Measurements from ENCODE around the gene ZNF827.

Gene ZNF827

GRCh38 chr4:145935253-145936141 lies 3.1 kb downstream of the ZNF827 start:
- peak overlapping the region; percentile 37 to 86 (median 66) for H3K4me3 ChIP-seq
- peak overlapping the region in 20 of 21 experiments; percentile 61 to 95 (median 91) for H3K27ac ChIP-seq

GRCh38 chr4:145934434-145935047 lies 4.1 kb downstream of the ZNF827 start:
- H3K27ac ChIP-seq = peak overlapping the region in 4 of 21 experiments; percentile 2 to 92 (median 20)
- no peak overlapping the region for H3K4me3 ChIP-seq

- H3K27ac ChIP-seq = no peak overlapping the region
Observed at GRCh38 chr4:145933134-145933533, 5.5 kb downstream of the ZNF827 start.

DNA sequence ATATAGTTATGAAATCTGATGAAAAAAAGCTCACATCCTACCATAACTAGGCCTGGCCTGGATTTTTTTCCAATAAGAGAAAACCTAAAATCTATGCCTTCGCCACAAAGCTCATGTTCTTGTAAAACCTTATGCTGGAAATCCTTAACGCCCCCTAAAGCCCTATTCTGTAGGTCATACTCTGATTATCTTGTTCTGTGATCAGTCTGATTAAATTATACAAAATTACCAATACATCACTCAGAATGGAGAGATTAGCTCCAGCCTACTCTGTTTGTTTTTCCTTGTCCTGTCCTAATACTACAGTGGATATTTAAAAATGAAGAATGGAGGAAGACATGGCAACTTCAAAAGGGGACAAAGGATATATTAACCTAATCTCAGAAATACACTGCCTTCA lies 7.2 kb downstream of the ZNF827 start:
- Histone ChIP-seq H3K4me3 (no peak overlapping the region), H3K27ac (no peak overlapping the region)

More at GRCh38 chr4:145933134-145933533, 5.5 kb downstream of the ZNF827 start:
- no peak overlapping the region for H3K4me3 ChIP-seq

GRCh38 chr4:145930592-145930991 lies 8.0 kb downstream of the ZNF827 start:
- peak overlapping the region in 1 of 21 experiments; percentile 34 for H3K27ac ChIP-seq
- H3K4me3 ChIP-seq = no peak overlapping the region

DNA sequence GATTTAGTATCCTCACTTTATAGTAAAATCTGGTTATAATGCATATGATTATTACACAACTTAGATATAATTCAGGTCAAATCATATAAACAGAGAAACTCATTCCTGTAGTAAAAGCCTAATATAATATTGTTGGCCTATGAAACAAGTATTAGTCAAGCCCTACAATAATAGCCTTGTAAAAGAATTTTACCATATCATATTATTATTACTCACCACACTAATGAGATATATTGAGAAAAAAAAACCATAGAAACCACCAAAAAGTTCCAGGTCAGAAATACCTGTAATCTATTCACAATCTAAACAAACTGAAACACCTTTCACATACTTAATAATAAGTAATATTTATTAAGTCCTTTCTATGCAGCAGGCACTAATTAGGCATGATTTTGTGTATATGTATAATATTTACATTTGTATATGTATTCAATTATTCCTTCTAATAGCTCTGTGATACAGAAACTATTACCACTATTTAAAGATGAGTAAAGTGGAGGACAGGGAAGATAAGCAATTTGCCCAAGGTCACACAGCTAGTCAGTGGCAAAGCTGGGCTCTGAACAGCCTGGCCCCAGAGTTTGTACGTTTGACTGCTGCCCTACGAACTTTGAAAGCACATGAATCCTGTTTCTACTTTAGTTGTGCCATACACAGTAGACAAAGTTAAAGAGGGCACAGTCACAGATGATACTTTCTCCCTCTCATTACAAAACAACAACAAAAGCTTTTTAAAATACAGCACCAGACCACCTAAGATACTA lies 9.0 kb downstream of the ZNF827 start:
- Histone ChIP-seq H3K4me3 (no peak overlapping the region), H3K27ac (peak overlapping the region in 1 of 21 experiments; percentile 34)

DNA sequence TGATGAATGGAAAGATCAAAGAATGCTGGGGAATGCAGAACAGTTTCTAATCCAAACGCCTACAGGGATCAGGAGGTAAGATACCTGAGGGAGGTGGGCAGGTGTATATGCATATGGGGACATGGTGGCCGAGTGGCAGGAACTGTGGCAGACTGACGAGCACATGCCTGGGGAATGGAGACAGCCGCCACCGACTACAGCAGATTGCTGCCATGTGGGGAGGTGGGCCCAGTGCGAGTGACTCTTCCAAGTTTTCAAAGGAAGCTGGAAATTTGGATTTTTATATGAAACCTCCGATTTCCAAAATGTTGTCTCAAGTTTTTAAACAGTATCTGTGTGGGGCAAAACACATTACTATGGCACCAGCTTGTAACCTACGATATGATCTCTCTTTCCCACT lies 9.9 kb downstream of the ZNF827 start:
- Histone ChIP-seq H3K4me3 (no peak overlapping the region), H3K27ac (no peak overlapping the region)

GRCh38 chr4:145927030-145927429 lies 11.6 kb downstream of the ZNF827 start:
- Histone ChIP-seq H3K4me3 (no peak overlapping the region), H3K27ac (no peak overlapping the region)

GRCh38 chr4:145921231-145921630 lies 17.4 kb downstream of the ZNF827 start:
- H3K4me3 ChIP-seq = no peak overlapping the region

GRCh38 chr4:145920205-145920604 lies 18.4 kb downstream of the ZNF827 start:
- Histone ChIP-seq H3K27ac (peak overlapping the region in 15 of 21 experiments; percentile 24 to 74 (median 47)), H3K4me3 (no peak overlapping the region)

More at GRCh38 chr4:145921231-145921630, 17.4 kb downstream of the ZNF827 start:
- H3K27ac ChIP-seq = peak overlapping the region in 5 of 21 experiments; percentile 14 to 74 (median 68)

- H3K4me3 ChIP-seq = no peak overlapping the region
- peak overlapping the region in 1 of 21 experiments; percentile 0 for H3K27ac ChIP-seq
Observed at GRCh38 chr4:145912376-145912775, 26.2 kb downstream of the ZNF827 start.

GRCh38 chr4:145909773-145910172 lies 28.9 kb downstream of the ZNF827 start:
- H3K4me3 ChIP-seq = peak overlapping the region in 1 of 7 experiments; percentile 10
- peak overlapping the region in 1 of 21 experiments; percentile 19 for H3K27ac ChIP-seq

GRCh38 chr4:145909281-145909715 lies 29.3 kb downstream of the ZNF827 start:
- H3K27ac ChIP-seq = no peak overlapping the region
- H3K4me3 ChIP-seq = peak overlapping the region in 1 of 7 experiments; percentile 10

- H3K27ac ChIP-seq = no peak overlapping the region
- no peak overlapping the region for H3K4me3 ChIP-seq
Observed at GRCh38 chr4:145907812-145908211, 30.8 kb downstream of the ZNF827 start.

GRCh38 chr4:145907390-145907789 lies 31.2 kb downstream of the ZNF827 start:
- no peak overlapping the region for H3K27ac ChIP-seq
- H3K4me3 ChIP-seq = no peak overlapping the region

GRCh38 chr4:145904413-145905177 lies 34.0 kb downstream of the ZNF827 start:
- Histone ChIP-seq H3K4me3 (no peak overlapping the region), H3K27ac (no peak overlapping the region)

GRCh38 chr4:145902522-145902921 lies 36.1 kb downstream of the ZNF827 start:
- H3K4me3 ChIP-seq = no peak overlapping the region
- no peak overlapping the region for H3K27ac ChIP-seq

GRCh38 chr4:145899886-145900460 lies 38.6 kb downstream of the ZNF827 start:
- H3K4me3 ChIP-seq = no peak overlapping the region
- H3K27ac ChIP-seq = no peak overlapping the region
